HL-60 (cell line): ENCODE results near the gene PTPRN2.

ENCODE experiments used
- CTCF ChIP-seq: IDR thresholded peaks from one replicate; pipeline ENCODE4 v1.5.1; 2011; ENCODE audit warnings: low read length, control low read depth, inconsistent platforms; ENCODE audit not compliant: insufficient read depth
- REST ChIP-seq: IDR thresholded peaks from 2 replicates; pipeline ENCODE4 v1.6.1; 2012; ENCODE audit warnings: low read depth; ENCODE audit not compliant: insufficient replicate concordance

- TF ChIP-seq CTCF (no peak), REST (no peak)
Measured at GRCh38 chr7:158563911-158564662, 23.5 kb downstream of the PTPRN2 start.
